K562 (cell line): ENCODE data around the gene PSMA4. TPM values are rescaled to one million over a fixed set of nuclear protein-coding genes. Genes with fewer than 3 reads are reported as not detected.

ENCODE experiments used
- C11orf30 ChIP-seq: fragments of 450-650 bp; IDR thresholded peaks from 2 replicates; pipeline ENCODE4 v1.6.1; 2016; ENCODE audit warnings: low read depth, mild to moderate bottlenecking
- ERF ChIP-seq: fragments of 450-650 bp; formaldehyde crosslinking; IDR thresholded peaks from 2 replicates; pipeline ENCODE4 v1.4.0; 2020; ENCODE audit warnings: mild to moderate bottlenecking, mixed read lengths
- GMEB1 ChIP-seq: fragments of 250-450 bp; sonication (Bioruptor Pico); IDR thresholded peaks from 2 replicates; pipeline ENCODE4 v1.4.0; 2020; ENCODE audit warnings: mild to moderate bottlenecking
- HNRNPL ChIP-seq: fragments of 200-400 bp; formaldehyde crosslinking; IDR thresholded peaks from 2 replicates; pipeline ENCODE4 v1.6.1; 2017; ENCODE audit warnings: low read depth, mild to moderate bottlenecking, low read length
- LCOR ChIP-seq: sonication (generic); formaldehyde crosslinking; IDR thresholded peaks from 2 replicates; pipeline ENCODE4 v1.8.0; 2022; ENCODE audit warnings: mild to moderate bottlenecking, missing genetic modification reagents
- MTA1 ChIP-seq: fragments of 450-650 bp; IDR thresholded peaks from 2 replicates; pipeline ENCODE4 v1.6.1; 2017; ENCODE audit warnings: borderline replicate concordance
- NFIC ChIP-seq: fragments of 450-650 bp; IDR thresholded peaks from 2 replicates; pipeline ENCODE4 v1.6.1; 2017; ENCODE audit warnings: mild to moderate bottlenecking, inconsistent platforms
- NFYB ChIP-seq: IDR thresholded peaks from 2 replicates; pipeline ENCODE4 v1.6.1; 2011; ENCODE audit warnings: mild to moderate bottlenecking, moderate library complexity; ENCODE audit not compliant: insufficient read length; ENCODE audit errors: extremely low read depth
- OTX1 ChIP-seq: fragments of 450-650 bp; formaldehyde crosslinking; IDR thresholded peaks from 2 replicates; pipeline ENCODE4 v1.4.0; 2022; ENCODE audit warnings: mild to moderate bottlenecking
- POLR2AphosphoS2 ChIP-seq: IDR thresholded peaks from 2 replicates; pipeline ENCODE4 v1.6.1; 2012; ENCODE audit warnings: low read length, improper control_type of control experiment
- POLR2AphosphoS5 ChIP-seq: IDR thresholded peaks from 2 replicates; pipeline ENCODE4 v1.6.1; 2011; ENCODE audit warnings: mild to moderate bottlenecking, low read depth, low read length, moderate library complexity; ENCODE audit not compliant: control insufficient read depth, insufficient read depth
- SRSF9 ChIP-seq: fragments of 200-400 bp; formaldehyde crosslinking; IDR thresholded peaks from 2 replicates; pipeline ENCODE4 v1.6.1; 2017; ENCODE audit warnings: low read depth, low read length, borderline replicate concordance
- TGIF2 ChIP-seq: sonication (generic); formaldehyde crosslinking; IDR thresholded peaks from 2 replicates; pipeline ENCODE4 v1.8.1; 2022; ENCODE audit warnings: mild to moderate bottlenecking, missing genetic modification reagents, moderate library complexity
- TRIM24 ChIP-seq, 2 experiments: fragments of 450-650 bp; IDR thresholded peaks; 2 replicates each; pipeline ENCODE4 v1.6.1; 2016
- ZNF217 ChIP-seq: sonication (generic); formaldehyde crosslinking; IDR thresholded peaks from 2 replicates; pipeline ENCODE4 v1.8.0; 2022; ENCODE audit warnings: mild to moderate bottlenecking, missing genetic modification reagents
- ZSCAN29 ChIP-seq: fragments of 450-650 bp; IDR thresholded peaks from 2 replicates; pipeline ENCODE4 v1.6.1; 2017
- polyA plus RNA-seq, 8 experiments: library from polyadenylated mRNA; depleted of rRNA in 4 of 8; stranded (reverse) in 5 of 8; unstranded in 3 of 8; fragments of >200 nt; fragmentation: Nextera tagmentation in 2 of 8; fragmentation: Illumina TruSeq in 1 of 8; extraction: Ambion mirVana in 2 of 8; extraction: Trizol in 1 of 8; gene quantifications; 2 replicates each; pipeline versions ENCODE4 v1.2.1 to v1.2.3, GENCODE V29; 2011 to 2014; ENCODE audit warnings: inconsistent platforms in 1 of 8, missing spikeins in 1 of 8
- total RNA-seq, 7 experiments: library from RNA; depleted of rRNA in 6 of 7; stranded (reverse); fragments of >200 nt in 6 of 7; fragmentation: Illumina TruSeq in 2 of 7; extraction: Trizol in 2 of 7; gene quantifications; 2 replicates each; pipeline versions ENCODE4 v1.2.1 to v1.2.3, GENCODE V29; 2011 to 2021; ENCODE audit warnings: low replicate concordance in 1 of 7
- TF ChIP-seq, protein P1 (sequence below): sonication (generic); formaldehyde crosslinking; IDR thresholded peaks from 2 replicates; pipeline ENCODE4 v1.8.1; 2023; ENCODE audit warnings: mild to moderate bottlenecking, missing genetic modification reagents
- TF ChIP-seq, protein P2 (sequence below), 2 experiments: fragments of 450-650 bp in 1 of 2; sonication (generic) in 1 of 2; formaldehyde crosslinking in 1 of 2; IDR thresholded peaks in 1 of 2; conservative IDR thresholded peaks in 1 of 2; 2 replicates each; pipeline versions ENCODE4 v1.6.1 to v1.8.1; 2016 to 2023; ENCODE audit warnings: mild to moderate bottlenecking in 2 of 2, moderate library complexity in 2 of 2, inconsistent platforms in 1 of 2, missing genetic modification reagents in 1 of 2
- TF ChIP-seq, protein P3 (sequence below), 3 experiments: fragments of 200-800 bp in 1 of 3; sonication (Bioruptor generic) in 1 of 3; sonication (generic) in 1 of 3; formaldehyde crosslinking in 1 of 3; IDR thresholded peaks; 2 replicates each; pipeline versions ENCODE4 v1.6.1 to v1.8.0; 2016 to 2022; ENCODE audit warnings: mild to moderate bottlenecking in 2 of 3, missing compliant biosample characterization in 2 of 3, missing genetic modification characterization in 2 of 3, missing genetic modification reagents in 1 of 3
- TF ChIP-seq, protein P4 (sequence below): fragments of 450-650 bp; formaldehyde crosslinking; IDR thresholded peaks from 2 replicates; pipeline ENCODE4 v1.4.0; 2022; ENCODE audit warnings: mild to moderate bottlenecking, moderate library complexity
- TF ChIP-seq, protein P5 (sequence below): fragments of 250-450 bp; sonication (Bioruptor Pico); IDR thresholded peaks from 2 replicates; pipeline ENCODE4 v1.8.0; 2021; ENCODE audit warnings: moderate library complexity, mild to moderate bottlenecking, inconsistent platforms

Gene PSMA4
- total and polyA plus RNA-seq, 9 of the 15 experiments (the other 6 are each of a cell fraction or from before 2014, with no cell fraction given), result 304 to 1,857 (median 666) TPM

- TF ChIP-seq, protein P1, sequence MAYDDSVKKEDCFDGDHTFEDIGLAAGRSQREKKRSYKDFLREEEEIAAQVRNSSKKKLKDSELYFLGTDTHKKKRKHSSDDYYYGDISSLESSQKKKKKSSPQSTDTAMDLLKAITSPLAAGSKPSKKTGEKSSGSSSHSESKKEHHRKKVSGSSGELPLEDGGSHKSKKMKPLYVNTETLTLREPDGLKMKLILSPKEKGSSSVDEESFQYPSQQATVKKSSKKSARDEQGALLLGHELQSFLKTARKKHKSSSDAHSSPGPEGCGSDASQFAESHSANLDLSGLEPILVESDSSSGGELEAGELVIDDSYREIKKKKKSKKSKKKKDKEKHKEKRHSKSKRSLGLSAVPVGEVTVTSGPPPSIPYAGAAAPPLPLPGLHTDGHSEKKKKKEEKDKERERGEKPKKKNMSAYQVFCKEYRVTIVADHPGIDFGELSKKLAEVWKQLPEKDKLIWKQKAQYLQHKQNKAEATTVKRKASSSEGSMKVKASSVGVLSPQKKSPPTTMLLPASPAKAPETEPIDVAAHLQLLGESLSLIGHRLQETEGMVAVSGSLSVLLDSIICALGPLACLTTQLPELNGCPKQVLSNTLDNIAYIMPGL, result peak; percentile 29; the same call in 1 of the 2 replicates
- TF ChIP-seq NFIC (peak; percentile 53; the same call in 1 of the 2 replicates), POLR2AphosphoS5 (peak; percentile 93), TRIM24 (IDR thresholded peaks at IDR 0.05) (peak in 1 of 2 experiments; percentile 24; a peak in 1 of 4 replicates), POLR2AphosphoS2 (0 out of 2 replicates have a peak, but pooled peaks have one; percentile 68), ZNF217 (no peak), C11orf30 (peak; percentile 71), GMEB1 (CRISPR knock-in tag) (no peak), HNRNPL (peak; percentile 58; the same call in 1 of the 2 replicates), SRSF9 (no peak), ZSCAN29 (no peak), LCOR (peak; percentile 77; the same call in 1 of the 2 replicates), OTX1 (CRISPR knock-in tag) (no peak), TGIF2 (CRISPR knock-in tag) (no peak), NFYB (no peak), MTA1 (peak; percentile 45; the same call in 1 of the 2 replicates), ERF (0 out of 2 replicates have a peak, but pooled peaks have one; percentile 16)
- TF ChIP-seq, protein P2, sequence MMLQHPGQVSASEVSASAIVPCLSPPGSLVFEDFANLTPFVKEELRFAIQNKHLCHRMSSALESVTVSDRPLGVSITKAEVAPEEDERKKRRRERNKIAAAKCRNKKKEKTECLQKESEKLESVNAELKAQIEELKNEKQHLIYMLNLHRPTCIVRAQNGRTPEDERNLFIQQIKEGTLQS (IDR thresholded peaks at IDR 0.05), result 0 out of 2 replicates have a peak, but pooled peaks have one; percentile 10
- TF ChIP-seq, protein P2 (CRISPR knock-in tag; conservative IDR thresholded peaks at IDR 0.05), result no peak
- TF ChIP-seq, protein P3, sequence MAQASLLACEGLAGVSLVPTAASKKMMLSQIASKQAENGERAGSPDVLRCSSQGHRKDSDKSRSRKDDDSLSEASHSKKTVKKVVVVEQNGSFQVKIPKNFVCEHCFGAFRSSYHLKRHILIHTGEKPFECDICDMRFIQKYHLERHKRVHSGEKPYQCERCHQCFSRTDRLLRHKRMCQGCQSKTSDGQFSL (CRISPR knock-in tag; IDR thresholded peaks at IDR 0.05), result peak; percentile 70; the same call in 1 of the 2 replicates
- TF ChIP-seq, protein P3 (tag; IDR thresholded peaks at IDR 0.05), result no peak
- TF ChIP-seq, protein P4, sequence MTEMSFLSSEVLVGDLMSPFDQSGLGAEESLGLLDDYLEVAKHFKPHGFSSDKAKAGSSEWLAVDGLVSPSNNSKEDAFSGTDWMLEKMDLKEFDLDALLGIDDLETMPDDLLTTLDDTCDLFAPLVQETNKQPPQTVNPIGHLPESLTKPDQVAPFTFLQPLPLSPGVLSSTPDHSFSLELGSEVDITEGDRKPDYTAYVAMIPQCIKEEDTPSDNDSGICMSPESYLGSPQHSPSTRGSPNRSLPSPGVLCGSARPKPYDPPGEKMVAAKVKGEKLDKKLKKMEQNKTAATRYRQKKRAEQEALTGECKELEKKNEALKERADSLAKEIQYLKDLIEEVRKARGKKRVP (CRISPR knock-in tag), result 0 out of 2 replicates have a peak, but pooled peaks have one; percentile 3
- TF ChIP-seq, protein P5, sequence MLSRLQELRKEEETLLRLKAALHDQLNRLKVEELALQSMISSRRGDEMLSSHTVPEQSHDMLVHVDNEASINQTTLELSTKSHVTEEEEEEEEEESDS (CRISPR knock-in tag), result no peak
Observed at GRCh38 chr15:78540141-78540870, at the start of gene PSMA4 (continued).
